Stimulated activated CD8-positive, alpha-beta memory T cell treated with anti-CD3 and anti-CD28 coated beads, Interleukin-4, amount 100 ng/mL, for 48 hours (primary cell): ENCODE measurements around the gene PAMR1.
A peak's percentile ranks its signal among the peaks of the same experiment; 100 is the strongest.

ENCODE experiments used
- DNase-seq: peaks from one replicate; pipeline ENCODE4 v3.0.0-alpha.2; 2020

The PAMR1 gene

GRCh38 chr11:35491231-35491871 lies 34.1 kb downstream of the PAMR1 start:
- DNase-seq: no peak

- DNase-seq: no peak
These were observed 37.3 kb downstream of the PAMR1 start for GRCh38 chr11:35488117-35488516.

- DNase-seq: peak; percentile 28
These were observed 37.8 kb downstream of the PAMR1 start for GRCh38 chr11:35487532-35488078.

- no peak for DNase-seq
These were observed 38.5 kb downstream of the PAMR1 start for GRCh38 chr11:35486934-35487333.

GRCh38 chr11:35486446-35486845 lies 39.0 kb downstream of the PAMR1 start:
- DNase-seq: no peak

- peak; percentile 88 for DNase-seq
These were observed 39.6 kb downstream of the PAMR1 start for GRCh38 chr11:35485656-35486322.

GRCh38 chr11:35484435-35484834 lies 41.0 kb downstream of the PAMR1 start:
- DNase-seq: no peak

GRCh38 chr11:35483131-35483820 lies 42.1 kb downstream of the PAMR1 start:
- DNase-seq: no peak

GRCh38 chr11:35479731-35480130 lies 45.7 kb downstream of the PAMR1 start:
- DNase-seq: no peak

GRCh38 chr11:35478471-35479091 lies 46.8 kb downstream of the PAMR1 start:
- no peak for DNase-seq

- DNase-seq: no peak
These were observed 47.5 kb downstream of the PAMR1 start for GRCh38 chr11:35477901-35478300.

- no peak for DNase-seq
These were observed 50.7 kb downstream of the PAMR1 start for GRCh38 chr11:35474688-35475087.

GRCh38 chr11:35473795-35474374 lies 51.5 kb downstream of the PAMR1 start:
- no peak for DNase-seq

- DNase-seq: no peak
These were observed 54.8 kb downstream of the PAMR1 start for GRCh38 chr11:35470616-35471015.

GRCh38 chr11:35466058-35466457 lies 59.4 kb downstream of the PAMR1 start:
- no peak for DNase-seq

GRCh38 chr11:35464308-35464707 lies 61.1 kb downstream of the PAMR1 start:
- DNase-seq: no peak

GRCh38 chr11:35463331-35463751 lies 62.1 kb downstream of the PAMR1 start:
- no peak for DNase-seq

GRCh38 chr11:35461917-35462538 lies 63.4 kb downstream of the PAMR1 start:
- DNase-seq: no peak

GRCh38 chr11:35459489-35459888 lies 65.9 kb downstream of the PAMR1 start:
- DNase-seq: no peak

GRCh38 chr11:35458846-35459245 lies 66.6 kb downstream of the PAMR1 start:
- DNase-seq: no peak

- no peak for DNase-seq
These were observed 71.1 kb downstream of the PAMR1 start for GRCh38 chr11:35454362-35454761.

- no peak for DNase-seq
These were observed 88.7 kb downstream of the PAMR1 start for GRCh38 chr11:35436581-35437250.
